Neutrophil (primary cell): ENCODE results near the gene MAMLD1.
"Not testable (repeated sequence)": the region's sequence is repeated elsewhere in the genome, so short reads cannot be mapped to it uniquely, and the experiment has no call there.

Experiments used
- H3K27ac ChIP-seq: fragments of 200-600 bp; sonication (generic); 2 replicates; pipeline ENCODE4 v1.5.1; 2016; ENCODE audit warnings: mild to moderate bottlenecking, moderate library complexity
- H3K27me3 ChIP-seq: fragments of 200-600 bp; sonication (generic); 2 replicates; pipeline ENCODE4 v1.6.0; 2016; ENCODE audit warnings: mild to moderate bottlenecking
- H3K36me3 ChIP-seq: fragments of 200-600 bp; sonication (generic); 2 replicates; pipeline ENCODE4 v1.5.1; 2017
- H3K4me1 ChIP-seq, 2 experiments: fragments of 200-600 bp in 1 of 2; sonication (generic) in 1 of 2; 1 replicate in 1 of 2; 2 replicates in 1 of 2; pipeline versions ENCODE4 v1.5.1 to v1.6.1; 2013 to 2016; ENCODE audit warnings: low read depth in 1 of 2, low read length in 1 of 2, mild to moderate bottlenecking in 1 of 2, moderate library complexity in 1 of 2; ENCODE audit not compliant: control insufficient read depth in 1 of 2, insufficient read depth in 1 of 2
- H3K4me3 ChIP-seq, 2 experiments: fragments of 200-600 bp in 1 of 2; sonication (generic) in 1 of 2; 1 replicate in 1 of 2; 2 replicates in 1 of 2; pipeline ENCODE4 v1.5.1; 2013 to 2016; ENCODE audit warnings: low read depth in 1 of 2, low read length in 1 of 2, mild to moderate bottlenecking in 1 of 2, moderate library complexity in 1 of 2
- H3K9me3 ChIP-seq: fragments of 200-600 bp; sonication (generic); 2 replicates; pipeline ENCODE4 v1.5.1; 2016
- CTCF ChIP-seq: fragments of 200-600 bp; sonication (generic); IDR thresholded peaks from 2 replicates; pipeline ENCODE4 v1.5.1; 2016; ENCODE audit warnings: antibody characterized with exemption

Gene MAMLD1

GRCh38 chrX:150339736-150340135, 23.4 kb upstream of the MAMLD1 start:
- no peaks in the 10 kb centered on the region for H3K36me3 ChIP-seq
- H3K4me3 ChIP-seq = no peak overlapping the region
- no peak for TF ChIP-seq CTCF
- no peaks in the 10 kb centered on the region for H3K27me3 ChIP-seq
- H3K27ac ChIP-seq = no peak overlapping the region
- peaks cover 0 to 6% of the 10 kb centered on the region in 2 experiments for H3K4me1 ChIP-seq
- no peaks in the 10 kb centered on the region for H3K9me3 ChIP-seq

GRCh38 chrX:150340326-150340725, 22.8 kb upstream of the MAMLD1 start:
- H3K4me1 ChIP-seq, H3K9me3 ChIP-seq, H3K4me3 ChIP-seq, H3K27me3 ChIP-seq, H3K27ac ChIP-seq, H3K36me3 ChIP-seq: not testable (repeated sequence)

GRCh38 chrX:150347471-150347870, 15.6 kb upstream of the MAMLD1 start:
- no peaks in the 10 kb centered on the region for H3K36me3 ChIP-seq
- H3K4me3 ChIP-seq = no peak overlapping the region
- H3K27me3 ChIP-seq = no peaks in the 10 kb centered on the region
- no peak for TF ChIP-seq CTCF
- no peak overlapping the region for H3K27ac ChIP-seq
- peaks cover 0 to 6% of the 10 kb centered on the region in 2 experiments for H3K4me1 ChIP-seq
- H3K9me3 ChIP-seq = no peaks in the 10 kb centered on the region

- Histone ChIP-seq H3K36me3 (no peaks in the 10 kb centered on the region), H3K4me3 (no peak overlapping the region), H3K27me3 (no peaks in the 10 kb centered on the region), H3K4me1 (peaks cover 0 to 6% of the 10 kb centered on the region in 2 experiments), H3K27ac (no peak overlapping the region), H3K9me3 (no peaks in the 10 kb centered on the region)
- no peak for TF ChIP-seq CTCF
Measured at GRCh38 chrX:150348365-150348764, 14.8 kb upstream of the MAMLD1 start.

GRCh38 chrX:150352114-150352513, 11.0 kb upstream of the MAMLD1 start:
- H3K9me3 ChIP-seq = no peaks in the 10 kb centered on the region
- no peak overlapping the region for H3K27ac ChIP-seq
- no peak for TF ChIP-seq CTCF
- H3K4me3 ChIP-seq = no peak overlapping the region
- no peaks in the 10 kb centered on the region for H3K36me3 ChIP-seq
- H3K4me1 ChIP-seq = no peaks in the 10 kb centered on the region
- no peaks in the 10 kb centered on the region for H3K27me3 ChIP-seq

GRCh38 chrX:150352581-150352980, 10.5 kb upstream of the MAMLD1 start:
- Histone ChIP-seq H3K27ac (no peak overlapping the region), H3K4me1 (no peaks in the 10 kb centered on the region), H3K27me3 (no peaks in the 10 kb centered on the region), H3K9me3 (no peaks in the 10 kb centered on the region), H3K4me3 (no peak overlapping the region), H3K36me3 (no peaks in the 10 kb centered on the region)
- TF ChIP-seq CTCF = no peak
